Endothelial cell of umbilical vein (primary cell): ENCODE measurements around the gene MAPK8IP3. TPM values are rescaled to one million over a fixed set of nuclear protein-coding genes. Genes with fewer than 3 reads are reported as not detected.

Experiments used
- BruUV-seq: library from RNA; stranded (reverse); fragments of 400-500 nt; replicated peaks from 2 replicates; lab custom pipeline; 2021; lab: Mats Ljungman, UMichigan
- CTCF ChIA-PET: fragments of 300-600, 350-600 bp; sonication (Branson Sonifier 250); formaldehyde crosslinking; loops from one replicate; lab custom pipeline; 2021; ENCODE audit warnings: antibody characterized with exemption, inconsistent platforms; lab: Charles Lee
- POLR2A ChIA-PET: fragments of 300-600, 350-600 bp; sonication (Branson Sonifier 250); formaldehyde crosslinking; loops from one replicate; lab custom pipeline; 2021; ENCODE audit warnings: antibody characterized with exemption, inconsistent platforms; lab: Charles Lee
- DNase-seq: peaks from one replicate; pipeline ENCODE4 v3.0.0-alpha.2; 2011; ENCODE audit warnings: low read depth, low spot score
- FAIRE-seq: peaks from 2 replicates; lab custom pipeline; 2011; peaks lifted over from hg19 to GRCh38; lab: Jason Lieb, UNC
- H2AFZ ChIP-seq: 2 replicates; pipeline ENCODE4 v1.6.0; 2012; ENCODE audit warnings: low read depth, low read length, control low read depth, inconsistent platforms
- H3K27ac ChIP-seq: 2 replicates; pipeline ENCODE4 v1.5.1; 2011; ENCODE audit warnings: low read depth, mild to moderate bottlenecking, control low read depth, low read length, moderate library complexity; ENCODE audit not compliant: insufficient read depth
- H3K27me3 ChIP-seq, 2 experiments: 2 replicates each; pipeline versions ENCODE4 v1.6.0 to v1.6.1; 2011; ENCODE audit warnings: low read length in 2 of 2, mixed read lengths in 1 of 2; ENCODE audit not compliant: control insufficient read depth in 2 of 2, insufficient read depth in 2 of 2
- H3K36me3 ChIP-seq, 2 experiments: 2 replicates in 1 of 2; 3 replicates in 1 of 2; pipeline ENCODE4 v1.5.1; 2011; ENCODE audit warnings: low read length in 2 of 2, mild to moderate bottlenecking in 1 of 2, moderate library complexity in 1 of 2; ENCODE audit not compliant: control insufficient read depth in 2 of 2, insufficient read depth in 2 of 2; ENCODE audit errors: extremely low read depth in 1 of 2
- H3K4me1 ChIP-seq: 3 replicates; pipeline ENCODE4 v1.5.1; 2011; ENCODE audit warnings: mild to moderate bottlenecking, low read length; ENCODE audit not compliant: control insufficient read depth, insufficient read depth; ENCODE audit errors: extremely low read depth
- H3K4me2 ChIP-seq: 2 replicates; pipeline ENCODE4 v1.6.1; 2011; ENCODE audit warnings: low read length, control low read depth, mixed read lengths; ENCODE audit not compliant: insufficient read depth
- H3K4me3 ChIP-seq, 3 experiments: fragments of 200-600 bp in 1 of 3; sonication (generic), shearing (Covaris generic) in 1 of 3; replicated peaks in 1 of 3; 2 replicates each; pipeline ENCODE4 v1.5.1; 2011 to 2016; ENCODE audit warnings: control low read depth in 3 of 3, low read length in 3 of 3, mild to moderate bottlenecking in 2 of 3, inconsistent platforms in 1 of 3, low read depth in 1 of 3, moderate library complexity in 1 of 3; ENCODE audit not compliant: insufficient read depth in 1 of 3
- H3K79me2 ChIP-seq: 2 replicates; pipeline ENCODE4 v1.6.0; 2012; ENCODE audit warnings: low read length, inconsistent platforms; ENCODE audit not compliant: control insufficient read depth, insufficient read depth
- H3K9ac ChIP-seq: replicated peaks from 2 replicates; pipeline ENCODE3; 2011; ENCODE audit warnings: low read length, control low read depth; ENCODE audit not compliant: insufficient read depth; ENCODE audit errors: extremely low read depth
- H3K9me1 ChIP-seq: replicated peaks from 3 replicates; pipeline ENCODE4 v1.6.0; 2011; ENCODE audit warnings: mild to moderate bottlenecking, low read length; ENCODE audit not compliant: control insufficient read depth, insufficient read depth; ENCODE audit errors: extremely low read depth
- H3K9me3 ChIP-seq: replicated peaks from 2 replicates; pipeline ENCODE4 v1.5.1; 2012; ENCODE audit warnings: low read length, inconsistent platforms; ENCODE audit not compliant: control insufficient read depth, insufficient read depth
- H4K20me1 ChIP-seq: replicated peaks from 2 replicates; pipeline ENCODE3; 2011; ENCODE audit warnings: mild to moderate bottlenecking, low read length; ENCODE audit not compliant: control insufficient read depth, insufficient read depth; ENCODE audit errors: extremely low read depth
- CTCF ChIP-seq, 2 donors: IDR thresholded peaks; 1 replicate in 1 of 2; 2 replicates in 1 of 2; pipeline ENCODE4 v1.5.1; 2011; ENCODE audit warnings: low read length in 2 of 2, mild to moderate bottlenecking in 2 of 2, moderate library complexity in 2 of 2, control low read depth in 1 of 2, inconsistent platforms in 1 of 2, low read depth in 1 of 2; ENCODE audit not compliant: insufficient read depth in 1 of 2; ENCODE audit errors: extremely low read depth in 1 of 2
- EZH2 ChIP-seq: IDR thresholded peaks from 2 replicates; pipeline ENCODE4 v1.6.1; 2012; ENCODE audit warnings: borderline replicate concordance, low read depth, mild to moderate bottlenecking, moderate library complexity, low read length, inconsistent platforms; ENCODE audit not compliant: severe bottlenecking
- FOS ChIP-seq: IDR thresholded peaks from 2 replicates; pipeline ENCODE4 v1.6.1; 2011; ENCODE audit warnings: mild to moderate bottlenecking, low read length, moderate library complexity, borderline replicate concordance; ENCODE audit not compliant: insufficient read depth
- GATA2 ChIP-seq: IDR thresholded peaks from 2 replicates; pipeline ENCODE4 v1.7.0; 2011; ENCODE audit warnings: low read depth, mild to moderate bottlenecking, moderate library complexity, mixed read lengths, low read length; ENCODE audit not compliant: insufficient read length, insufficient read depth
- JUN ChIP-seq: IDR thresholded peaks from 2 replicates; pipeline ENCODE4 v1.6.1; 2011; ENCODE audit warnings: borderline replicate concordance, low read depth; ENCODE audit not compliant: insufficient read length, insufficient read depth
- MYC ChIP-seq: IDR thresholded peaks from one replicate; pipeline ENCODE4 v1.6.1; 2011; ENCODE audit warnings: mild to moderate bottlenecking, low read depth, low read length
- POLR2A ChIP-seq: IDR thresholded peaks from 2 replicates; pipeline ENCODE4 v1.6.1; 2012; ENCODE audit warnings: low read depth, mild to moderate bottlenecking, control low read depth, low read length
- POLR2AphosphoS5 ChIP-seq: IDR thresholded peaks from 2 replicates; pipeline ENCODE4 v1.6.1; 2012; ENCODE audit warnings: low read depth, mild to moderate bottlenecking, control low read depth, low read length, moderate library complexity; ENCODE audit not compliant: insufficient read depth
- dilution Hi-C: fragments of 300-500 bp; cut with MboI; formaldehyde crosslinking; loops from one replicate; pipeline ENCODE4 v1.15.0; 2019; ENCODE audit warnings: low sequenced_read_pairs; ENCODE audit not compliant: extremely low pct_ligation_motif_present
- intact Hi-C: fragments of 100-400 bp; cut with micrococcal nuclease; formaldehyde crosslinking; loops from one replicate; pipeline ENCODE4 v1.10.0; 2022
- polyA plus RNA-seq, 4 experiments: library from polyadenylated mRNA; depleted of rRNA in 3 of 4; stranded (reverse) in 3 of 4; unstranded in 1 of 4; fragments of >200 nt; gene quantifications; 2 replicates each; pipeline versions ENCODE4 v1.2.1 to v1.2.3, GENCODE V29; 2011 to 2012; ENCODE audit warnings: missing spikeins in 1 of 4
- total RNA-seq: library from RNA; stranded (reverse); gene quantifications from 2 replicates; pipeline ENCODE4 v1.2.3, GENCODE V29; 2021
- TF ChIP-seq, protein P1 (sequence below): IDR thresholded peaks from 2 replicates; pipeline ENCODE4 v1.6.1; 2011; ENCODE audit not compliant: insufficient read depth, insufficient read length

Gene MAPK8IP3
- total and polyA plus RNA-seq, 2 donors (not counting 3 experiments of a cell fraction or from before 2014, with no cell fraction given), result 40.7 to 92.2 TPM

DNA sequence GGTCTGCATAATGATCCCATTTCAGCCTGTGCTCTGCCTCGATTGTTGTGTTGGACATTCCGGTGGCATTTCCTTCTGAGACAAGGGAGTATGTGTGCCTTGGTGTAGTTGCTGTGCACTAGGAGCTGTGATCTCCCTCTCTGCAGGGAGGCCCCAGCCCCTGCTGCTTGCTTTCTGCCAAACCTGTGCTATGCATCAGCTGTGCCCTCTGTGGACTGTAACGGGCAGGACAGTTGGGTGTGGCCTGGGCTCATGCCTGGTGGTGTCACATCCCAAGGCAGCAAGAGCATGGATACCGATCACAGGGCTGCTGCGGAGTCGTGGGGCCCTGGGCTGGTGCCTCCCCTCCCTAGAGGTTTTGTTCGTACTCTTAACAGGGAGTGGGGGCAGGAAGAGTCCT, 31.7 kb upstream of the MAPK8IP3 start:
- no peak overlapping the region for H2AFZ ChIP-seq
- intact Hi-C loops, result no loop called here
- CTCF ChIA-PET, result interaction anchor here (1.6 to 5.9 kb wide), 2 partner anchors 8 to 32 kb away, joined by 6 to 52 read pairs; partner anchors contain the start of gene MAPK8IP3

More for the DNA sequence above, 31.7 kb upstream of the MAPK8IP3 start:
- no TSS peak for BruUV-seq
- H3K27me3 ChIP-seq, result no peaks in the 10 kb centered on the region
- peaks cover 9 to 51% of the 10 kb centered on the region in 2 experiments for H3K36me3 ChIP-seq
- dilution Hi-C loops, result no loop called here
- H3K4me1 ChIP-seq, result peaks cover 12% of the 10 kb centered on the region
- DNase-seq (no peak), FAIRE-seq (no peak)
- H3K4me3 ChIP-seq, result no peak overlapping the region
- no peaks in the 10 kb centered on the region for H3K9me1 ChIP-seq
- no peaks in the 10 kb centered on the region for H3K9me3 ChIP-seq
- H4K20me1 ChIP-seq, result no peaks in the 10 kb centered on the region
- H3K79me2 ChIP-seq, result peaks cover 10% of the 10 kb centered on the region
- no peak for TF ChIP-seq EZH2
- TF ChIP-seq GATA2, result no peak
- no peak for TF ChIP-seq CTCF (IDR thresholded peaks at IDR 0.05; ENCODE audit: extremely low read depth in 1 of 2, insufficient read depth in 1 of 2, low read depth in 1 of 2, low read length in 2 of 2)
- no peak for TF ChIP-seq MYC
- TF ChIP-seq JUN, result no peak
- no peak for TF ChIP-seq FOS
- no peak for TF ChIP-seq POLR2AphosphoS5
- TF ChIP-seq POLR2A, result no peak
- TF ChIP-seq, protein P1, sequence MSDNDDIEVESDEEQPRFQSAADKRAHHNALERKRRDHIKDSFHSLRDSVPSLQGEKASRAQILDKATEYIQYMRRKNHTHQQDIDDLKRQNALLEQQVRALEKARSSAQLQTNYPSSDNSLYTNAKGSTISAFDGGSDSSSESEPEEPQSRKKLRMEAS, result no peak
- POLR2A ChIA-PET, result no interaction called here
- H3K9ac ChIP-seq, result no peak overlapping the region
- no peak overlapping the region for H3K4me2 ChIP-seq
- no peak overlapping the region for H3K27ac ChIP-seq
